GM06990 (cell line): Measurements from ENCODE around the gene MYH2.

Experiments
- DNase-seq: peaks from one replicate; pipeline ENCODE4 v3.0.0-alpha.2; 2011; ENCODE audit not compliant: insufficient read length; ENCODE audit errors: extremely low read depth
- H3K27me3 ChIP-seq: replicated peaks from 2 replicates; pipeline ENCODE4 v1.6.0; 2011; ENCODE audit warnings: low read length; ENCODE audit not compliant: control insufficient read depth, insufficient read depth
- H3K36me3 ChIP-seq: 2 replicates; pipeline ENCODE4 v1.5.1; 2011; ENCODE audit warnings: low read length; ENCODE audit not compliant: control insufficient read depth, insufficient read depth
- H3K4me3 ChIP-seq: replicated peaks from 2 replicates; pipeline ENCODE4 v1.5.1; 2011; ENCODE audit warnings: low read depth, mild to moderate bottlenecking, control low read depth, low read length
- CTCF ChIP-seq: IDR thresholded peaks from 2 replicates; pipeline ENCODE4 v1.5.1; 2011; ENCODE audit warnings: low read length, control low read depth, mild to moderate bottlenecking, inconsistent platforms; ENCODE audit not compliant: insufficient read depth, poor library complexity, severe bottlenecking

MYH2 gene

GRCh38 chr17:10482252-10482651, 67.2 kb downstream of the MYH2 start:
- DNase-seq = no peak
- no peaks in the 10 kb centered on the region for H3K36me3 ChIP-seq
- TF ChIP-seq CTCF = no peak
- no peaks in the 10 kb centered on the region for H3K27me3 ChIP-seq
- H3K4me3 ChIP-seq = no peak overlapping the region

GRCh38 chr17:10477701-10478100, 71.8 kb downstream of the MYH2 start:
- no peak for TF ChIP-seq CTCF
- Histone ChIP-seq H3K36me3 (no peaks in the 10 kb centered on the region), H3K27me3 (no peaks in the 10 kb centered on the region), H3K4me3 (no peak overlapping the region)
- no peak for DNase-seq

- DNase-seq = no peak
- no peak overlapping the region for H3K4me3 ChIP-seq
- TF ChIP-seq CTCF = no peak
- no peaks in the 10 kb centered on the region for H3K27me3 ChIP-seq
- H3K36me3 ChIP-seq = no peaks in the 10 kb centered on the region
Measured at GRCh38 chr17:10474536-10474935, 74.9 kb downstream of the MYH2 start.

- H3K36me3 ChIP-seq = no peaks in the 10 kb centered on the region
- H3K4me3 ChIP-seq = no peak overlapping the region
- TF ChIP-seq CTCF = no peak
- no peak for DNase-seq
- no peaks in the 10 kb centered on the region for H3K27me3 ChIP-seq
Measured at GRCh38 chr17:10471858-10472257, 77.6 kb downstream of the MYH2 start.
